GM19193 (cell line): Measurements from ENCODE around the gene GNA12.

Experiments
- POLR2A ChIP-seq: IDR thresholded peaks from 4 replicates; pipeline ENCODE4 v1.6.1; 2011; ENCODE audit not compliant: insufficient read depth, insufficient read length; ENCODE audit errors: extremely low read depth

GNA12 gene

DNA sequence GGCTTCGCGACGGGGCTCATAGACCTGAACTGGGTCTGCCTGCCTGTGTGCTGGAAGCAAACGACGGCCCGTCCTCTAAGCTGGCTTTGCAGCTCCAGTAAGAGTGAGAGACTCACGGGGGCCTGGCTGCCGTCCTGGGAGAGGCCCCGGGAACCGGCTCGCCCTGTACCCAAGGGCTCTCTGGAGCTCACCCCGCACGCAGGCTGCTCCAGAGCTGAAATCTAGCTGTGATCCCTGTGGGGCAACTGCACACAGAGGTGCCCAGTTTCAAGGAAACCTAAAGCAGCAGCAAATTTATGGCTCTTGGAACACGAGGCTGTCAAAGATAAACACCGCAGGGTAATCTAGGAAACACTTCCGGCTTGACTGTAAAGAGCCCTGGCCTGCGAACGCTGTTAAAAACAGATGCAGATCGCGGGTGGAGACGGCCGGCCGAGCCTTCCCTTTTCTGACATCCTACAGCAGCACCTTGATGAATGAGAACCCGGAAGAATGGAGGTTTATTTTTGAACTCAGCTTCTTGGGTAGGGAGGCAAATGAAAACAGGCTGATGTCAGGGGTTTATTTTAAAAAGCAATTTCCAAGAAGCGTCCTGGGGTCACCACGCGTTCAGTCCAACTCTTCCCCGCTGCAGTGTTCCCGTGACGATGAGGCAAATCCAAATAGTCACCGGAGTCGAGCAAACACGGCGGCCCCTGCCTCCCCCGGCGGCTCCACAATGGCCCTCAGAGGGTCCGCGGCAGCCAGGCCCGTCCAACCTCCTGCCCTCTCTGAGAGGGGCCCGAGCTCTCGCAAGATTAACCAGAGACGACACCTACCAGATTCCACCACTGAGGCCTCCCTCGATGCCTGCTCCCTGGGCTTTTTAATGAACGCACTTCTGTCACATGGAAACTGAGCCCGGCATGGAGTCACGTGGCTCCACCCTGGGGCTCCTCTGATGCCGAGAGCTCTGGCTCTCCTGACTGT, 126.5 kb downstream of the GNA12 start:
- peak; percentile 1 for TF ChIP-seq POLR2A

DNA sequence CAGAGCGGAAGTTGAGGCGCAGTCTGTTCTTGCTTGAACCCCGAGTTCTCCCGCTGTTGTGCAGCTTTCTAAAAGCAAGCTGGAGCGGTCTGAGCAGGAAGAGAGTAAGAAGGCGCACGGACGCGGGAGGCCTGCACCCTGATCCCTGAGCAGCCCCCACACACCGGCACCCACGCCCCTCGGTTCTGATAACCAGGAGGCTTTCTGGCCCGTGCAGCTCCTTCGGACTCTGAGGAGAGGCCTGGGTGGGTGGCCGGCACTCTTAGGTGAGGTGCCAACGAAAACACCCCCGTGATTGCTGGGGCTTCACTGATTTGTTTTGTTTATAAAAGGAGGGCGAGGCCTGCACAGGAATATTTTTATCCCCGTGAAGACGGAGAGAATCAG, 127.2 kb downstream of the GNA12 start:
- TF ChIP-seq POLR2A: no peak

DNA sequence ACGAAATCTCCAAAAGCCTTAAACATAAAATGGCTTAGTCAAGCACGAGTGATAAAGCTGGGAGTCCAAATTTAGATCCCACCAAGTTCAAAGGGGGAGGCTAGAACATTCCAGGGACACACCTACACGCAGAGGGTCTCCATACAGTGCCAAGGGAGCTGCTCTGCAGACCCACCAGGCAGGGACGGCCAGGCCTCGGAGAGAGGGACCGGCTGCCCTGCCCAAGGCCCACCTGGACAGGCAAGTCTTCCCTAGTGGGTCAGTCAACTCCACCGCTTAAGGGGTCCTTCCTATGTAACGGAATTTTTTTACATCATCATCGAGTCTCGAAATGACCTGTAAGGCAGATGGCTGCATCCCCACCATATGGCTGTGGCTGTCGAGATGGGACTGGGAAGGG, 127.6 kb downstream of the GNA12 start:
- TF ChIP-seq POLR2A: no peak

DNA sequence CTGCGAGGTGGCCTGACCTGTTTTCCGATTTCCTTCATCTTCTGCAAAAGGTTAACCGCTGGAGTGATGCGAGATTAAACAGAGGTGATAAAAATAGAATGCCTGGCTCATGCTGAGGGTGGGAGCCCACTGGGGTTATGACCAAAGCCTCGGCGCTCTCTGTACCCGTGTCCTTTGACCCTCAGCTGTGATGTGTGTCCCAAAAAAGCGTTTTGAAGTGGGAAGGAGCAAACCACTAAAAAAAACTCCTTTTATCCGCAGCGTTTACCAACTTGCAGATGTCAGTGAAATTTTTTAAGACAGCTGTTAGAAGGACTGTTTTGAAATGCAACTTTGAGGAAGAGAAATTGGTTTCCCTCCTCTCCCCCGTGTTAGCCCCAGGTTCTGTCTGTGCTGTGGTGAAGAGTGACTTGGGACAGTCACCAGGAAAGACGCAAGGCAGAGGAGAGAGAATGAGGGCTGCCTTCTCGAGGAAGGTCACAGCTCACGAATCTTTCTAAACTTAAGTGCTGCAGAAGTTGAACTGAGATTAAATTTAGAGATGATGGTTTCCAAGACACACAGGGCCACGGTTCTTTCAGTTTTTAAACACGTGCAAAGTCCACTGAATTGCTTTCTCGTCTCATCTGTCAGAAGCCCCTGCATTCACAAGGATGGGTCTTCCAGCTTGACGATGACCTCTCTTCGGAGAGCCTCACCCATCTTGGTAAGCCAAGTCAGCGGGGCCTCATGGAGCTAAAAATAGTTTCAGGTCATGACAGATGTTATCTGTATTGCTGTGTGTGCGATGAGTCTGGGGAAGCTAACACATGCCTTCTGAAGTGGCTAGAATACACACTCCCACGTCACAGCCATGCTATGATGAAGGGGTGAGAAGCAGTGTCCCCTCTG, 128.5 kb downstream of the GNA12 start:
- TF ChIP-seq POLR2A: no peak

DNA sequence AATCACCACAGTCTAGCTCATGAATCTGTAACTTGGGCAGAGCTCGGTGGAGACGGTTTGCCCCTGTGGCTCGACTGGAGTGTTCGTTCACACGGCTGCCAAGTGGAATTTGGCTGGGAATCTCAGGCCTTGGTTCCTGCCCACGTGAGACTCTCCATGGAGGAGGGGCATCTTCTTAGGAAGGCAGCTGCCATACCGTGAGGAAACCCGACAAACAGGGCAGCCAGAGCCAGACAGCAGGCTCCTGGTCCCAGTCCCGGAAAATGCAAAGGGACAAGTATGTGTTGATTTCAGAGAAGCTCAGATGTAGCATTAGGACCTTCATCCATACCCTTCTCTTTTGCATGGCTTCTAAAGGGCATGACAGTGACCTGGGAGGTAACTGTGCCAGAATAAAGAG, 129.5 kb downstream of the GNA12 start:
- no peak for TF ChIP-seq POLR2A

DNA sequence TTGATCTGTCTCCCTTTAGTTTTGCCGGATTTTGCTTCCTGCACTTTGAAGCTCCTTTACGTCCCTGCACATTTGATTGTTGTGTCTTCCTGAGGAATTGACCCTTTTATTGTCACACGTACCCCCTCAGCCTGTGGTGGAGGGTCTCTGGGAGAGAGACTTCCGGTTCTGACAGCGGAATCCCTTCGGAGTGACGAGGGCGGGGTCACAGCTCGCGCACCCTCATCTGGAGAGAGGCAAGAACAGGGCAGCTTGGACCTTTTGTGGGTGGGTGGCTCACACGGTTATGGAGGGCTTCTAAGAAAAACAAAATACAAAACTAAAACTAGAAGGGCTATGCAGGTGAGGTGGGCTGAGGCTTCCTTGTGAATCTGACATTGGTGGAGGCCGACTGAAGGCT, 130.1 kb downstream of the GNA12 start:
- TF ChIP-seq POLR2A: no peak

DNA sequence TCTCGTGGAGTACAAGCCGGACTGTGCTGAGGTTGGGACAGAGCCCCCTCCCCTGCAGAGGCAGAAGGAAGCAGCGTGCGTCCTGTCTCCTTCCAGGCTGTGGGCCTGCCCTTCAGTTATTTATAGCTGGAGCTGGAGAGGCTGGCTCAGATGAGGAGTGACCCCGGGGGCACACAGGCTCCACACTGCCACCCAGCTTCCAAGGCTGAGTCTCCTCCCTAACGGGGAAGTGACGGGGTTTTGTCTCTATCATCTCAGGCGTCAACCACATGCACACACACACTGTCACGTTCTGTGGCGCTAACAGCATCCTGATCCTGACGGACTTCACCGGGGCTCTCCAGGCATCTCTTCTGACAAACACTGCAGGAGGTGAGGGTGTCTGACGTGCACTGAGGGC, 130.7 kb downstream of the GNA12 start:
- TF ChIP-seq POLR2A: no peak

DNA sequence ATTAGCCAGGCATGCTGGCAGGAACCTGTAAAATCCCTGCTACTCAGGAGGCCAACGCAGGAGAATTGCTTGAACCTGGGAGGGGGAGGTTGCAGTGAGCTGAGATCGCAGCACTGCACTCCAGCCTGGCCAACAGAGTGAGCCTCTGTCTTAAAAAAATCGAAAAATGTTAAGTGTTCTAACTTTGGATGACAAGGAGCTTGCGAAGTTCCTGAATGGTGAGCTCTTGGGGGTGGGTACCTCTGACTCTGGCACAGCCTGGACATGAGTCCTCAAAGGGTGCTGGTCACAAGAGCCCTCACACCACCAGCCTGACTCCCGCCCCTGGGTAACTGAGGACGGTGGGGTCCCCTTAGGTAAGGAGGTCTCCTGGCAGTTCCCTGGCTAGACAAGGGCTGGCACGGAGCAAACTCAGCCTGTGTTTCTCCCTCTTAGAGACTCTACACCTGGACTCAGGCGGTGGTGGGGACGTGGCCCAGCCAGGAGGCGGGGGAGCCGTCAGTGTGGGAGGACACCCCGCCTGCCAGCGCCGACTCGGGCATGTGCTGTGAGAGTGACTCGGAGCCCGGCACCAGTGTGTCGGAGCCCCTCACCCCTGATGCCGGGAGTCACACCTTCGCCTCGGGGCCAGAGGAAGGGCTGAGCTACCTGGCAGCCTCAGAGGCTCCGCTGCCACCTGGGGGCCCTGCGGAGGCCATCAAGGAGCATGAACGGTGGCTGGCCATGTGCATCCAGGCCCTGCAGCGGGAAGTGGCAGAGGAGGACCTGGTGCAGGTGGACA, 132.0 kb downstream of the GNA12 start:
- no peak for TF ChIP-seq POLR2A

DNA sequence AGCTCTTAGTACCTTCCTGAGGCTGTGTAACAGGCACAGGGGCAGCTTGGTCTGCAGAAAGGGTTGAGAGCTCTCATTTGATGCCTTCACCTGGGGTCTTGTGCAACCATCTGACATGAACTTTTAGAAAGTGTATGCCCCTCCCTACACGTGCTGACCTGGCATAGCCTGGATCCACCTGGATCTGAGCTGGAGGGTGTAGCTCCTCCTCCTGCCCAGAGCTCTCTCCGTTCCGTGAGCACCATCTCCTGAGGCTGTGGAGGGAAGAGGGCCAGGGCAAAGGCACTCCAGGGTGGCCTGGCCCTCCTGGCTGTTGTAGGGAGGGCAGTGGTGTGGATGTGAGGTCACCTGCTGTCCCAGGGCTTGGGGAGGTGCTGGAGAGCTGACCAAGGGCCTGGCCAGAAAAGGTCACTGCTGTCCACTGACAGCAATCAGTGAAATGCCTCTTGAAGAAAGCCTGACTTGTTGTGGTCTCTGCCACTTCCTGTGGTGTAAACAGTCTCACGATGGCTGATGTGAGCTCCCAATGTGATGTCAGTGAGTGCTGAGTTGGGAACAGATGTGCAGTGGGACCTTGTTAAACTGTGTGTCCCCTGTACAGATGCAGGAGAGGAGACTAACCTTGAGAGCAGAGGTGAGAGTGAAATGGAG, 133.1 kb downstream of the GNA12 start:
- no peak for TF ChIP-seq POLR2A

DNA sequence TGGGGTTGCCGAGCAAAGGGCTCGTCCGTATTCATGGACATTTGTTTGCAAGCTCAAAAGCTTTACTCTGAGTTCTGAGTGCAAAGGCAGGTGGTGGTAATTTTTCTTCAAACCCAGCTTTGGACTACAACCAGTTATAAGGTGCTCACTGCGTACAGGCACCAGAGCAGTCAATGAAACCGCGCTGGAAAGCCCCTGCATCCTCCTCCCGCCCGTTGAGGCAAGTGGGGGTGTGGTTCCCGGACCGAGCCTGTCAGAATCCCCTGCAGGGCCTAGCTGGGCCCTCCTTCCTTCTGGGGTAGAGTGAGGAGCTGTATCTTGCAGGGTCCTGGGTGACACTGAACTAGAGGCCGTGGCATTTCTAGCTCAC, 133.8 kb downstream of the GNA12 start:
- TF ChIP-seq POLR2A: no peak

DNA sequence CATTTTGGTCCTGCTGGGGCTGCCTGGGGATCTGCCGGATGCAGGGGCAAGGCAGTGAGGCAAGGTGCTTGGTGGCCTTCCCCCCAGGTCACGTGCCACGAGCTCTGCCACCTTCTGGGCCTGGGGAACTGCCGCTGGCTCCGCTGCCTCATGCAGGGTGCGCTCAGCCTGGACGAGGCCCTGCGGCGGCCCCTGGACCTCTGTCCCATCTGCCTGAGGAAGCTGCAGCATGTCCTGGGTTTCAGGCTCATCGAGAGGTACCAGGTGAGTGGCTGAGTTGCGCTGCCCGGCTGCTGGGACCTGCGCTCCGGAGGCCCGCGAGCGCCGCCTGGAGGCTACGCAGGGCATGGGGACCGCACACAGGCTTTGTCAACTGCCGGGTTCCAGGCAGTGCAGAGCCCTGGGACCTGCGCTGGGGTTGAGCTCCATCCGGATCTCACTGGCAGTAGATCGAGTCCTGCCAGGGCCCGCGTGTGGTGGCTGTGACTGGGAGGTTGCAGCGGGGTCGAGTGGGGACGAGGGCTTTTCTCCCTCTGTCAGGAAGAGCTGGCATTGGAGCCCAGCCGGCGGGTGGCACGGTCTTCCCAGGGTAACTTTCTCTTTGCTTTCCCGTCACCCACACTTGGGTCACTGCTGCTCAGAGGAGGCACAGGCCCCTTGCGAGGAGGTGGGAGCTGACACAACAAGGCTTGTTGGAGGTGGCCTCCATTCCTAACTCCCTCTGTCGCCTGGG, 134.4 kb downstream of the GNA12 start:
- no peak for TF ChIP-seq POLR2A

DNA sequence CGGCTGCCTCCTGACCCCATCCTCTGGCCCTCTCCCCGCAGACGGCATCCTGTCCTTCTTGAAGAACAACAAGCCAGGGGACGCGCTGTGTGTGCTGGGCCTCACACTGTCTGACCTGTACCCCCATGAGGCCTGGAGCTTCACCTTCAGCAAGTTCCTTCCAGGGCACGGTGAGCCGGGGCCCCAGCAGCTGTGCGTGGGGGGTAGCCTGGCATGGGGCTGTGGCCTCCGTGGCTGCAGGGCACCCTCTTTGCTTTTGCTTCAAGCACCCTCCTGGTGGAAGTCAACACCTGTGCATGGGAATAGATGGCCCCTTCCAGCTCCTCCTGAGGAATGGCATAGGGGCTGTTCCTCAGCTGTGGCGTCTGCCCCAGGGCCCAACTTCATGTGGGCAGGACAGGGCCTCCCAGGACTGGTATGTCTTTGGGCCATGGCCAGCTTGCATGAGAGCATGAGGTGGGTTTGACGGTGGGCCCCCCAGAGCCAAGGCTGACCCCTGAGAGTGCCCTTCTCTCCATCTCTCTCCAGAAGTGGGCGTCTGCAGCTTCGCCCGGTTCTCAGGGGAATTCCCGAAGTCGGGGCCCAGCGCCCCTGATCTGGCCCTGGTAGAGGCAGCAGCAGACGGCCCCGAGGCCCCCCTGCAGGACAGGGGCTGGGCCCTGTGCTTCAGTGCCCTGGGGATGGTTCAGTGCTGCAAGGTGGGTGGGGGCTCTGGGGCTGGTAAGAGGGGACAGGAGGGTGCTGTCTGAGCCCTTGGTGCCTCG, 135.4 kb downstream of the GNA12 start:
- TF ChIP-seq POLR2A: no peak

DNA sequence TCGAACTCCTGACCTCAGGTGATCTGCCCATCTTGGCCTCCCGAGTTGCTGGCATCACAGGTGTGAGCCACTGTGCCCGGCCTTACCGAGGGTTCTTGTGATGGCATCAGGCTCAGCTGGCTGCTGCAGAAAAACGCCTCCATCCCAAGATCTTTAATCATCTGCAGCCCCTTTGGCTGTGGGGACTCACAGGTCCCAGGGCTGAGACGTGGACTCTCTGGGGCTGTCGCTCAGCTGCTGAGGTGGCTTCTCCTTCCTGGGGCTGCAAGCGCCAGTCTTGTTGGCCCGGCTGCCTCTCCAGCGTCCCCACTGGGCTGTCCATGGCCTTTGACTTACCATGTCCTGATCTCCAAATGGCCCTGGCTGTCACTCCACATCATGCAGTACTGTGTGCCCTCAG, 136.1 kb downstream of the GNA12 start:
- TF ChIP-seq POLR2A: no peak

DNA sequence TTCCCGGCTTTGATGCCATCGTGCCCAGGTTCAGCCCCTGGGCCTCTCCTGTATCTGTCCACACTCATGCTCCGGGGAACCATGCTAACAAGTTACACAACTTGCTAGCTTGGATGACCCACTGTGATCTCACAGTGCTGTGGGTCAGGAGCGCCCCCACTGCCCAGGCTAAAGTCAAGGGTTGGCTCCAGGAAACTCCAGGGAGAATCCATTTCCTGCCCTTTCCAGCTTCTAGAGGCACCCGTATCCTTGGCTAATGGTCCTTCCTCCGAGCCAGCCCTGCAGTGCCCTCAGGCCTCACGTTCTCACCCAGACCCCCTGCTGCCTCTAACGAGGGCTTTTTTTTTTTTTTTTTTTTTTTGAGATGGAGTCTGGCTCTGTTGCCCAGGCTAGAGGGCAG, 136.6 kb downstream of the GNA12 start:
- no peak for TF ChIP-seq POLR2A

DNA sequence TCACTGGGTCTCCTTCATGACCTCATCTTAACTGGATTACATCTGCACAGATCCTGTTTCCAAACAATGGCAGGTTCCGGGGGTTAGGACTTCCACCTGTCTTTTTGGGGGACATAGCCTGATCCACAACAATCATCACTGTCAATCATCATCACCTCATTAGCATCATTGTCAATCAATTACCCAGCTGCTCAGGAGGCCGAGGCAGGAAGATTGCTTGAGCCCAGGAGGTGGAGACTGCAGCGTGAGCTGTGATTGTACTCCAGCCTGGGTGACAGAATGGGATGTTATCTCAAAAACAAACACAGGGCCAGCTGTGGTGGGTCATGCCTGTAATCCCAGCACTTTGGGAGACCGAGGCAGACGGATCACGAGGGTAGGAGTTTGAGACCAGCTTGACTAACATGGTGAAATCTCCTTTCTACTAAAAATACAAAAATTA, 137.4 kb downstream of the GNA12 start:
- no peak for TF ChIP-seq POLR2A
